Nephron (organoid): ENCODE results near the gene ZNF827.
A peak's percentile ranks its signal among the peaks of the same experiment; 100 is the strongest.

Source experiments
- H3K27ac Mint-ChIP-seq, 3 experiments: 2 replicates each; pipeline ENCODE4 v1.8.0; 2020; ENCODE audit warnings: mixed read lengths in 3 of 3, mild to moderate bottlenecking in 2 of 3, moderate library complexity in 1 of 3
- H3K27me3 Mint-ChIP-seq: 2 replicates; pipeline ENCODE4 v1.8.0; 2021; ENCODE audit warnings: low read depth, mild to moderate bottlenecking, moderate library complexity, mixed read lengths
- H3K36me3 Mint-ChIP-seq: 2 replicates; pipeline ENCODE4 v1.8.0; 2020; ENCODE audit warnings: low read depth, mixed read lengths
- H3K4me1 Mint-ChIP-seq: 2 replicates; pipeline ENCODE4 v1.8.0; 2020; ENCODE audit warnings: mixed read lengths
- H3K4me3 Mint-ChIP-seq, 3 experiments: 2 replicates each; pipeline ENCODE4 v1.8.0; 2020; ENCODE audit warnings: mild to moderate bottlenecking in 3 of 3, mixed read lengths in 3 of 3, moderate library complexity in 2 of 3
- H3K9me3 Mint-ChIP-seq: 2 replicates; pipeline ENCODE4 v1.8.0; 2020; ENCODE audit warnings: mixed read lengths
- CTCF ChIP-seq, 3 experiments: fragments of 200-600 bp; sonication (generic); IDR thresholded peaks; one replicate each; pipeline ENCODE4 v1.5.0; 2021; ENCODE audit warnings: antibody characterized with exemption in 3 of 3; ENCODE audit not compliant: unreplicated experiment in 3 of 3

ZNF827 gene

GRCh38 chr4:145788755-145789154 lies 149.9 kb downstream of the ZNF827 start:
- Mint-ChIP-seq H3K27me3 (no peaks in the 10 kb centered on the region), H3K36me3 (peaks cover 64% of the 10 kb centered on the region), H3K9me3 (peaks cover 6% of the 10 kb centered on the region), H3K4me3 (no peak overlapping the region), H3K27ac (no peak overlapping the region), H3K4me1 (peaks cover 9% of the 10 kb centered on the region)
- no peak for TF ChIP-seq CTCF (IDR thresholded peaks at IDR 0.05; ENCODE audit: unreplicated experiment in 3 of 3)

- Mint-ChIP-seq H3K27me3 (no peaks in the 10 kb centered on the region), H3K4me3 (no peak overlapping the region), H3K36me3 (peaks cover 66% of the 10 kb centered on the region), H3K4me1 (peaks cover 9% of the 10 kb centered on the region), H3K27ac (no peak overlapping the region), H3K9me3 (peaks cover 6% of the 10 kb centered on the region)
- no peak for TF ChIP-seq CTCF (IDR thresholded peaks at IDR 0.05; ENCODE audit: unreplicated experiment in 3 of 3)
These were observed 151.8 kb downstream of the ZNF827 start for GRCh38 chr4:145786830-145787229.

- no peak for TF ChIP-seq CTCF (IDR thresholded peaks at IDR 0.05; ENCODE audit: unreplicated experiment in 3 of 3)
- Mint-ChIP-seq H3K4me1 (peaks cover 9% of the 10 kb centered on the region), H3K9me3 (peaks cover 6% of the 10 kb centered on the region)
These were observed 152.4 kb downstream of the ZNF827 start for GRCh38 chr4:145786261-145786660.

GRCh38 chr4:145785391-145786008 lies 153.1 kb downstream of the ZNF827 start:
- no peak for TF ChIP-seq CTCF (IDR thresholded peaks at IDR 0.05; ENCODE audit: unreplicated experiment in 3 of 3)
- peaks cover 6% of the 10 kb centered on the region for H3K9me3 Mint-ChIP-seq
- no peak overlapping the region for H3K4me3 Mint-ChIP-seq
- H3K27me3 Mint-ChIP-seq: no peaks in the 10 kb centered on the region
- H3K4me1 Mint-ChIP-seq: peaks cover 9% of the 10 kb centered on the region
- peak overlapping the region in 1 of 3 experiments; percentile 13 for H3K27ac Mint-ChIP-seq
- peaks cover 66% of the 10 kb centered on the region for H3K36me3 Mint-ChIP-seq

More at GRCh38 chr4:145786261-145786660, 152.4 kb downstream of the ZNF827 start:
- Mint-ChIP-seq H3K36me3 (peaks cover 70% of the 10 kb centered on the region), H3K4me3 (no peak overlapping the region), H3K27ac (peak overlapping the region in 1 of 3 experiments; percentile 13), H3K27me3 (no peaks in the 10 kb centered on the region)

DNA sequence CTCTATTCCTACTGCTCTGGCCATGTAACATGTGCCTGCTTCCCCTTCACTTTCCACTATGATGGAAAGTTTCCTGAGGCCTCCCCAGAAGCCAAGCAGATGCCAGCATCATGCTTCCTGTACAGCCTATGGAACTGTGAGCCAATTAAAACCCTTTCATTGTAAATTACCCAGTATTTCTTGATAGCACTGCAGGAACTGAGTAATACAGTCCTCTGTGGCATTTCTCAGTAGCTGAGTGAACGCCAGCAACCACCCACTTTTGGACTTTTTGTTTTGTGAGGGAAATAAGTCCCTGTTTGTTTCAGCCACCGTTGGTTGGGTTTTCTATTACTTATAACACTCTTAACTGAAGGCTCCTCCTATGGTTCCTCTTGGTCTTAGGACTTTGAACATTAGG lies 154.6 kb downstream of the ZNF827 start:
- no peak overlapping the region for H3K4me3 Mint-ChIP-seq
- no peaks in the 10 kb centered on the region for H3K27me3 Mint-ChIP-seq
- no peak overlapping the region for H3K27ac Mint-ChIP-seq
- peaks cover 6% of the 10 kb centered on the region for H3K9me3 Mint-ChIP-seq
- H3K4me1 Mint-ChIP-seq: peaks cover 9% of the 10 kb centered on the region
- peaks cover 78% of the 10 kb centered on the region for H3K36me3 Mint-ChIP-seq
- TF ChIP-seq CTCF (IDR thresholded peaks at IDR 0.05; ENCODE audit: unreplicated experiment in 3 of 3): no peak

- TF ChIP-seq CTCF (IDR thresholded peaks at IDR 0.05; ENCODE audit: unreplicated experiment in 3 of 3): no peak
- peaks cover 6% of the 10 kb centered on the region for H3K9me3 Mint-ChIP-seq
- no peaks in the 10 kb centered on the region for H3K27me3 Mint-ChIP-seq
- peaks cover 84% of the 10 kb centered on the region for H3K36me3 Mint-ChIP-seq
- H3K27ac Mint-ChIP-seq: no peak overlapping the region
- H3K4me1 Mint-ChIP-seq: peaks cover 9% of the 10 kb centered on the region
- H3K4me3 Mint-ChIP-seq: no peak overlapping the region
These were observed 155.9 kb downstream of the ZNF827 start for GRCh38 chr4:145782756-145783155.
